Measurements from ENCODE around the gene DMD.
A peak's percentile ranks its signal among the peaks of the same experiment; 100 is the strongest.

Gene DMD

DNA sequence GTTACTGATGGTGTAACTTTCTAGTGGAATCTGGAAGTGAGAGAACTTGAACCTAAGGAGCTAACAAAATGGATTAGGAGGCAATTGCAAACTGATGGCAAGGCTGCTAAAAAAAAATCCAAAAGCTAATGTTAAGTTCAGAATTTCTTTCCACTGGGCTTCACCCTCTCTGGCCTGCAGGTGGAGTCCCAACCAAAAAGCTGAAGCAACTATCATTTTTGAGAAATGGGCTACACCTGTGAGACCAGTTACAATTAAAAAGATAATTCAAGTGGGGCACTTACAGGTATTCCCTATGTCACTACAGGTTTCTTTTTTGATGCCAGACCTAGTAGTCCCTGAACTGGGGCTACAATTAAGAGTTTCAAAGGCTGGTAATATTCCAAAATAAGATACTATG is 1997.4 kb downstream of the DMD start:
- H3K4me3 ChIP-seq (ENCODE audit: low read depth, low read length): no peak overlapping the region
- peak; percentile 15 for DNase-seq (ENCODE audit: low read depth, low spot score)
- in situ Hi-C loops (cut with HindIII; ENCODE audit: low sequenced_read_pairs): no loop called here
- TF ChIP-seq, protein P1, sequence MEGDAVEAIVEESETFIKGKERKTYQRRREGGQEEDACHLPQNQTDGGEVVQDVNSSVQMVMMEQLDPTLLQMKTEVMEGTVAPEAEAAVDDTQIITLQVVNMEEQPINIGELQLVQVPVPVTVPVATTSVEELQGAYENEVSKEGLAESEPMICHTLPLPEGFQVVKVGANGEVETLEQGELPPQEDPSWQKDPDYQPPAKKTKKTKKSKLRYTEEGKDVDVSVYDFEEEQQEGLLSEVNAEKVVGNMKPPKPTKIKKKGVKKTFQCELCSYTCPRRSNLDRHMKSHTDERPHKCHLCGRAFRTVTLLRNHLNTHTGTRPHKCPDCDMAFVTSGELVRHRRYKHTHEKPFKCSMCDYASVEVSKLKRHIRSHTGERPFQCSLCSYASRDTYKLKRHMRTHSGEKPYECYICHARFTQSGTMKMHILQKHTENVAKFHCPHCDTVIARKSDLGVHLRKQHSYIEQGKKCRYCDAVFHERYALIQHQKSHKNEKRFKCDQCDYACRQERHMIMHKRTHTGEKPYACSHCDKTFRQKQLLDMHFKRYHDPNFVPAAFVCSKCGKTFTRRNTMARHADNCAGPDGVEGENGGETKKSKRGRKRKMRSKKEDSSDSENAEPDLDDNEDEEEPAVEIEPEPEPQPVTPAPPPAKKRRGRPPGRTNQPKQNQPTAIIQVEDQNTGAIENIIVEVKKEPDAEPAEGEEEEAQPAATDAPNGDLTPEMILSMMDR (IDR thresholded peaks at IDR 0.05; ENCODE audit: low read depth, low read length): peak; percentile 60

DNA sequence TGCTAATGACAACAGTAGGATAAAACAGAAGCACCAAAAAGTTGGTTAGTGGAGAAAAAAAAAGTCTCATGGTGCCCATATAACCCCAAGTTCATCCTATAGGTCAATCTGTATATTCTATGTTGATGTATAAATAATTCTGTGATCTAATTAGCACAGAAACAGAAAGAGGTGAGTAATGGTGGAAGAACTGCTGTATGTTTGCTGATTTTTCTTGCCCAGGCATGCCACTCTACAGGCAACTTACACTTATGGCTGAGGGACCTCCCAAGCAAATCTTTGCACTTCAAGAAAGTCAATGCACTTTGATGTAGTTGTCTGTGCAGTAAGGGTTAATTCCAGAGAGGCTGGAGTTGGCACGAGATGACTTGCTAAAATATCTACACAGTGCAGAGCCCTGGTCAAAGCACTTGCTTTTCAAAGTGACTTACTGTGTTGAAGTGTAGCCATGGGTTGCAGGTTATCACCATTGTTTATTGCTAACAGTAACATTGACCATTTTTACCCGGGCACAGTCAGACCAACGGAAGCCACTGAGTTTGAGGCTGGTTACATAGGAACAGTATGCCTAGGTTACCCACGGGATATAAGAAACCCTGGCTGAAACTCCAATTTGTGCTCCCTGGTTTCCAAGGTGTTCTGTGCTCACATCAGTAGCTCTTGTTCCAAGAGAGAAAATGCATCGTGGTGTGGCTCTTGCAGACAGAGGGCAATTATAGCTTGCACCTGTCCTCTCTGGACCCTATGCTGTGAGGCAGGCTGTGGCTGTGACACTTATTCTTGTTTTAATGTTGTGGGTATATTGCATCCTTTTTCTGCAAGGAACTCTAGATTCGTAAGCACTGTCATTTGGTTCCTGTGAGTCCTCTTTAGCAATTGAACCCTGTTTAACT is 1998.2 kb downstream of the DMD start:
- TF ChIP-seq, protein P1 (IDR thresholded peaks at IDR 0.05; ENCODE audit: low read depth, low read length): no peak
- no peak overlapping the region for H3K4me3 ChIP-seq (ENCODE audit: low read depth, low read length)
- in situ Hi-C loops (cut with HindIII; ENCODE audit: low sequenced_read_pairs): no loop called here
- DNase-seq (ENCODE audit: low read depth, low spot score): no peak

DNA sequence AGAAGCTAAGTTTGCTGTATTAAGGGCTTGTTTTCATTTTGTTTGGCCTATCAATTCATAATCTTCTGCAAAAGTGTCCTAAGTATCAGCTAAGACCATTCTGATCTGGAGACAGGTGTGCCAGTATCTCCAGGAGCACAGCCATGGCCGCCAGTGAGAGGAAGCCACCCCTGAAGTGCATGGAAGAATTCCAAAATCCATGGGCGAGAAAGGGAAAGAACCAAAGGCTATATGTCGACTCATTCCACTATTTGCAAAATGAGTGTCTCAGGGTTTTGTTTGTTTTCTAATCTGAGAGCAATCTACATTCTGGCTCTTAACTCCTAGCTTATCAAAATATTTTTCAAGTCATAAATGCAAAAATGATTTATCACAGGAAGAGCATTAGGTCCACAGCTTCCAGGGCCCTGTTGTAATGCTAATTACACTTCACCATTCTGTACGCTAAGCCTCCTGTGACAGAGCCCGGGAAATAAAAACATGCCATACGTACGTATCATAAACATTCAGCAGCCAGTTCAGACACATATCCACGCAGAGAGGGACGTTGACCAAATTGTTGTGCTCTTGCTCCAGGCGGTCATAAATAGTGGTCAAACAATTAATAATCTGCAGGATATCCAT is 2002.2 kb downstream of the DMD start:
- TF ChIP-seq, protein P1 (IDR thresholded peaks at IDR 0.05; ENCODE audit: low read depth, low read length): no peak
- no peak for DNase-seq (ENCODE audit: low read depth, low spot score)
- in situ Hi-C loops (cut with HindIII; ENCODE audit: low sequenced_read_pairs): no loop called here
- H3K4me3 ChIP-seq (ENCODE audit: low read depth, low read length): no peak overlapping the region

DNA sequence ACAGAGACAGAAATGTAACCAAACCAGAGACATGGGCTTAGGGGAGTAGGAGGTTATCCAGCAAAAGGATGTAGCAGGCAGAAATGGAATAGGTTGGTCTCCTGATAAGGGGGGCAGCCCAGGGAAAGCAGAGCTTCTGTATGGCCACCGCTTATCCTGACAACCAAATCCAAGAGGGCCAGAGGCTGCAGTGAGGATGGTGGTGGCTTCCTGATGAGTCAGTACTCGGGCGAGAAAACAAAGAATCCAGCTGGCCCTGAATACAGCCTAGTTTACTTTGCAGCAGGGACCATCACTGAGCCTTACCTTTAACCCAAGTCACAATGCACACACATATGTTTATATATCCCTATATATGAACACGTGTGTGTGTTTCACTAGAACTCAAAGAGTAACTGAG is 2009.8 kb downstream of the DMD start:
- H3K4me3 ChIP-seq (ENCODE audit: low read depth, low read length): no peak overlapping the region
- TF ChIP-seq, protein P1 (IDR thresholded peaks at IDR 0.05; ENCODE audit: low read depth, low read length): no peak
- in situ Hi-C loops (cut with HindIII; ENCODE audit: low sequenced_read_pairs): no loop called here
- DNase-seq (ENCODE audit: low read depth, low spot score): no peak

DNA sequence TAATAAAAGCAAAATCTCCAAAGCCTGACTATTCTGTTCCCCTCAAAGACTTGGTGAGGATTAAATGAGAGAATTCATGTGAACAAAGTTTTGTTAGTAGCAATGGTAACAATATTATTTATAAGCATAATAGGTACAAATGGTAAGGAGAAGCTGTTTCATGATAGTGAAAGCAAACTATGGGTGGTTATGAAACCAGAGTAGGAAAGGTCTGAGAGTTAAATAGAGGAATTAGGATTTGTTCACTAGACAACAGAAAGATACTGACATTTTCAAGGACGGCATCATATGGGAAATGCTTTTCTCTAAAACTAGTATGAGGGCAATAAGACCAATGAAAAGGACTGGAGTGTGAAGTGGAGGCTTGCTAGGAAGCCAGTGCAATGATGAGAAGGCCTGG is 2010.9 kb downstream of the DMD start:
- TF ChIP-seq, protein P1 (IDR thresholded peaks at IDR 0.05; ENCODE audit: low read depth, low read length): no peak
- in situ Hi-C loops (cut with HindIII; ENCODE audit: low sequenced_read_pairs): no loop called here
- no peak overlapping the region for H3K4me3 ChIP-seq (ENCODE audit: low read depth, low read length)
- DNase-seq (ENCODE audit: low read depth, low spot score): no peak

DNA sequence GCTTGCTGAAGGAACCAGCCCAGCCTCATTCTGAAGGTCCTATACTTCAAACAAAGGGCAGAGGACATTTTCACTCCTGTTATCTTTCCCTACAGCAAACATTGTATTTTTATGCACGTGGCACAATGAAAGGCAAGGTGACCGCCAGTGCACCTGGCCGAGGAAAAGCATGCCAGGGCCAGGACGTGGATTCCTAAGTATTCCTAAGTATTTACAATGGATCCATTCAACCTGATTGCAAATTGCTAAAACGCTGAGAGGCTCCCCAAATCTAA is 2011.6 kb downstream of the DMD start:
- no peak for DNase-seq (ENCODE audit: low read depth, low spot score)
- no peak overlapping the region for H3K4me3 ChIP-seq (ENCODE audit: low read depth, low read length)
- in situ Hi-C loops (cut with HindIII; ENCODE audit: low sequenced_read_pairs): no loop called here
- TF ChIP-seq, protein P1 (IDR thresholded peaks at IDR 0.05; ENCODE audit: low read depth, low read length): no peak

Measured in astrocyte of the spinal cord (primary cell).